HEK293 (cell line): ENCODE measurements around the gene TRIM8.
A peak's percentile ranks its signal among the peaks of the same experiment; 100 is the strongest.

Experiments
- CTCF ChIA-PET: fragments of 350-600 bp; formaldehyde crosslinking; extraction: SDS; loops from one replicate; lab custom pipeline; 2021; ENCODE audit warnings: antibody characterized with exemption; lab: Yijun Ruan, JAX
- POLR2A ChIA-PET: fragments of 300-600 bp; formaldehyde crosslinking; extraction: SDS; loops from one replicate; lab custom pipeline; 2020; ENCODE audit warnings: antibody characterized with exemption, inconsistent platforms; lab: Yijun Ruan, JAX
- H3K27ac ChIP-seq: fragments of 200-500 bp; sonication (Bioruptor generic); 2 replicates; pipeline ENCODE4 v1.5.1; 2014; ENCODE audit warnings: low read depth, low read length, control low read depth, inconsistent platforms; ENCODE audit errors: extremely low read depth
- H3K36me3 ChIP-seq, 2 experiments: fragments of 200-500 bp in 1 of 2; sonication (Bioruptor generic) in 1 of 2; 1 replicate in 1 of 2; 2 replicates in 1 of 2; pipeline ENCODE4 v1.5.1; 2014 to 2017; ENCODE audit warnings: inconsistent platforms in 2 of 2, low read length in 2 of 2; ENCODE audit not compliant: control insufficient read depth in 2 of 2, insufficient read depth in 1 of 2
- H3K4me1 ChIP-seq: fragments of 200-500 bp; sonication (Bioruptor generic); 2 replicates; pipeline ENCODE4 v1.5.1; 2014; ENCODE audit warnings: mild to moderate bottlenecking, low read length, inconsistent platforms; ENCODE audit not compliant: control insufficient read depth, insufficient read depth
- H3K4me3 ChIP-seq: 2 replicates; pipeline ENCODE4 v1.5.1; 2011; ENCODE audit warnings: low read depth, mild to moderate bottlenecking, control low read depth, low read length, moderate library complexity
- H3K9me3 ChIP-seq: fragments of 200-500 bp; sonication (Bioruptor generic); 2 replicates; pipeline ENCODE4 v1.5.1; 2014; ENCODE audit warnings: low read depth, low read length, inconsistent platforms; ENCODE audit not compliant: control insufficient read depth, insufficient read depth
- EGR2 ChIP-seq: fragments of 450-650 bp; formaldehyde crosslinking; IDR thresholded peaks from 2 replicates; pipeline ENCODE4 v1.5.1; 2016; ENCODE audit warnings: low read depth, missing biosample characterization, missing genetic modification characterization
- IKZF3 ChIP-seq: fragments of 450-650 bp; IDR thresholded peaks from 2 replicates; pipeline ENCODE4 v1.5.0; 2018; ENCODE audit warnings: missing biosample characterization, mild to moderate bottlenecking, missing genetic modification characterization, moderate library complexity
- MYNN ChIP-seq: fragments of 450-650 bp; formaldehyde crosslinking; IDR thresholded peaks from 2 replicates; pipeline ENCODE4 v1.5.1; 2016; ENCODE audit warnings: missing biosample characterization, missing genetic modification characterization, borderline replicate concordance
- ZFP69B ChIP-seq: fragments of 450-650 bp; formaldehyde crosslinking; IDR thresholded peaks from 2 replicates; pipeline ENCODE4 v1.5.1; 2016; ENCODE audit warnings: missing biosample characterization, missing genetic modification characterization
- ZNF133 ChIP-seq: fragments of 450-650 bp; formaldehyde crosslinking; IDR thresholded peaks from 2 replicates; pipeline ENCODE4 v1.5.1; 2016; ENCODE audit warnings: missing biosample characterization, missing genetic modification characterization
- ZNF169 ChIP-seq: fragments of 450-650 bp; formaldehyde crosslinking; IDR thresholded peaks from 2 replicates; pipeline ENCODE4 v1.5.1; 2016; ENCODE audit warnings: missing biosample characterization, missing genetic modification characterization
- ZNF19 ChIP-seq: fragments of 450-650 bp; formaldehyde crosslinking; IDR thresholded peaks from 2 replicates; pipeline ENCODE4; 2016; ENCODE audit warnings: missing biosample characterization, missing genetic modification characterization, low read depth
- ZNF239 ChIP-seq: fragments of 450-650 bp; formaldehyde crosslinking; IDR thresholded peaks from 2 replicates; pipeline ENCODE4 v1.5.1; 2016; ENCODE audit warnings: missing biosample characterization, missing genetic modification characterization
- ZNF423 ChIP-seq: fragments of 450-650 bp; formaldehyde crosslinking; IDR thresholded peaks from 2 replicates; pipeline ENCODE4 v1.5.1; 2016; ENCODE audit warnings: missing biosample characterization, missing genetic modification characterization
- ZNF530 ChIP-seq: fragments of 450-650 bp; formaldehyde crosslinking; IDR thresholded peaks from 2 replicates; pipeline ENCODE4 v1.5.1; 2016; ENCODE audit warnings: low read depth, missing biosample characterization, missing genetic modification characterization
- ZNF558 ChIP-seq: fragments of 450-650 bp; formaldehyde crosslinking; IDR thresholded peaks from 2 replicates; pipeline ENCODE4 v1.5.1; 2016; ENCODE audit warnings: missing biosample characterization, missing genetic modification characterization
- ZNF600 ChIP-seq: fragments of 450-650 bp; formaldehyde crosslinking; IDR thresholded peaks from 2 replicates; pipeline ENCODE4 v1.5.1; 2016; ENCODE audit warnings: missing biosample characterization, missing genetic modification characterization
- ZNF626 ChIP-seq: fragments of 450-650 bp; sonication (Bioruptor Pico); formaldehyde crosslinking; IDR thresholded peaks from 2 replicates; pipeline ENCODE4 v1.5.1; 2018; ENCODE audit warnings: missing biosample characterization, missing genetic modification characterization, inconsistent platforms
- ZNF629 ChIP-seq: fragments of 450-650 bp; formaldehyde crosslinking; IDR thresholded peaks from 2 replicates; pipeline ENCODE4 v1.5.1; 2017; ENCODE audit warnings: missing biosample characterization, missing genetic modification characterization
- ZNF654 ChIP-seq: fragments of 450-650 bp; formaldehyde crosslinking; IDR thresholded peaks from 2 replicates; pipeline ENCODE4 v1.5.1; 2016; ENCODE audit warnings: low read depth, missing biosample characterization, missing genetic modification characterization
- TF ChIP-seq, protein P1 (sequence below): fragments of 450-650 bp; formaldehyde crosslinking; IDR thresholded peaks from 2 replicates; pipeline ENCODE4 v1.5.1; 2016; ENCODE audit warnings: missing biosample characterization, missing genetic modification characterization
- TF ChIP-seq, protein P2 (sequence below): fragments of 450-650 bp; formaldehyde crosslinking; IDR thresholded peaks from 2 replicates; pipeline ENCODE4 v1.5.1; 2016; ENCODE audit warnings: missing biosample characterization, missing genetic modification characterization
- TF ChIP-seq, protein P3 (sequence below): fragments of 450-650 bp; formaldehyde crosslinking; IDR thresholded peaks from 2 replicates; pipeline ENCODE4 v1.5.1; 2016; ENCODE audit warnings: missing biosample characterization, missing genetic modification characterization
- TF ChIP-seq, protein P4 (sequence below): fragments of 450-650 bp; formaldehyde crosslinking; IDR thresholded peaks from 2 replicates; pipeline ENCODE4 v1.5.1; 2017; ENCODE audit warnings: missing biosample characterization, missing genetic modification characterization
- TF ChIP-seq, protein P5 (sequence below): fragments of 450-650 bp; formaldehyde crosslinking; IDR thresholded peaks from 2 replicates; pipeline ENCODE4 v1.5.1; 2016; ENCODE audit warnings: missing biosample characterization, missing genetic modification characterization, borderline replicate concordance
- TF ChIP-seq, protein P6 (sequence below): fragments of 450-650 bp; formaldehyde crosslinking; IDR thresholded peaks from 2 replicates; pipeline ENCODE4 v1.5.1; 2016; ENCODE audit warnings: missing biosample characterization, missing genetic modification characterization

Gene TRIM8

DNA sequence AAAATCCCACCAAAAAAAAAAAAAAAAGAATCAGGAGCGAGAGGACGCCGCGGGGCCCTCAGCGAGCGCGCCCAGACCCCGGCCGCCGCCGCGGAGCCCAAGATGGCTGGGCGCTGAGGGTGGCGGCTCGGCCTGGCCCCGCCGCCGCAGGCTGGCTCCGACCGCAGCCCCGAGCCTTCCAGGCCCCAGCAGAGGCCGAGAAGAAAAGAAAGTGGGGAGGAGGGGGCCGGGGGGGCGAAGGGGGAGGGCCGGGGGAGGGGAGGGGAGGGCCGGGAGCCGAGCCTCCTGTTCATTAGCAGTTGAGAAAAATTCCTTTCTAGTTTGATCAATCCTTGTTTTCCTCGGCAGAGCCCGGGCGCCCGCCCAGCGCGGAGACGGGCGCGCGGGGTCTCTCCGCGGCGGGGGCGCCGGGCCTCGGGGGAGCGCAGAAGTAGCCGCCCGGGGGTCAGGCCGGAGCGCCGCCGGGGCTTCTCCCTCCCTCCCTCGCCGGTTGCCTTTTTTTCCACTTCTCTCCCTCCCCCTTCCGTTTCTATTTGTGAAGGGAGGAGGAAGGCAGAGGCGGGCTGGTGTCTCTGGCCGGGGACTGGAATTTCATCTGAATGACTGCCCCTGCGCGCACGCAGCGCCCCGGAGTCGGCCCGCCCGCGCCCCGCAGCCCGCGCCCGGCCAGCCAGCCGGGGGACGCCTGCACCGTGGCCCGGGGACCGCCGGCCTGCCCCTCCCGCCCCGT lies 778 bp upstream of the TRIM8 start (continued):
- TF ChIP-seq IKZF3 (tag by site-specific recombination) (peak; percentile 41; the same call in 1 of the 2 replicates), ZFP69B (0 out of 2 replicates have a peak, but pooled peaks have one; percentile 1), ZNF133 (tag by site-specific recombination) (no peak), ZNF558 (no peak), ZNF629 (no peak)
- TF ChIP-seq, protein P1, sequence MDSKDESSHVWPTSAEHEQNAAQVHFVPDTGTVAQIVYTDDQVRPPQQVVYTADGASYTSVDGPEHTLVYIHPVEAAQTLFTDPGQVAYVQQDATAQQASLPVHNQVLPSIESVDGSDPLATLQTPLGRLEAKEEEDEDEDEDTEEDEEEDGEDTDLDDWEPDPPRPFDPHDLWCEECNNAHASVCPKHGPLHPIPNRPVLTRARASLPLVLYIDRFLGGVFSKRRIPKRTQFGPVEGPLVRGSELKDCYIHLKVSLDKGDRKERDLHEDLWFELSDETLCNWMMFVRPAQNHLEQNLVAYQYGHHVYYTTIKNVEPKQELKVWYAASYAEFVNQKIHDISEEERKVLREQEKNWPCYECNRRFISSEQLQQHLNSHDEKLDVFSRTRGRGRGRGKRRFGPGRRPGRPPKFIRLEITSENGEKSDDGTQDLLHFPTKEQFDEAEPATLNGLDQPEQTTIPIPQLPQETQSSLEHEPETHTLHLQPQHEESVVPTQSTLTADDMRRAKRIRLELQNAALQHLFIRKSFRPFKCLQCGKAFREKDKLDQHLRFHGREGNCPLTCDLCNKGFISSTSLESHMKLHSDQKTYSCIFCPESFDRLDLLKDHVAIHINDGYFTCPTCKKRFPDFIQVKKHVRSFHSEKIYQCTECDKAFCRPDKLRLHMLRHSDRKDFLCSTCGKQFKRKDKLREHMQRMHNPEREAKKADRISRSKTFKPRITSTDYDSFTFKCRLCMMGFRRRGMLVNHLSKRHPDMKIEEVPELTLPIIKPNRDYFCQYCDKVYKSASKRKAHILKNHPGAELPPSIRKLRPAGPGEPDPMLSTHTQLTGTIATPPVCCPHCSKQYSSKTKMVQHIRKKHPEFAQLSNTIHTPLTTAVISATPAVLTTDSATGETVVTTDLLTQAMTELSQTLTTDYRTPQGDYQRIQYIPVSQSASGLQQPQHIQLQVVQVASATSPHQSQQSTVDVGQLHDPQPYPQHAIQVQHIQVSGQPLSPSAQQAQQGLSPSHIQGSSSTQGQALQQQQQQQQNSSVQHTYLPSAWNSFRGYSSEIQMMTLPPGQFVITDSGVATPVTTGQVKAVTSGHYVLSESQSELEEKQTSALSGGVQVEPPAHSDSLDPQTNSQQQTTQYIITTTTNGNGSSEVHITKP (tag by site-specific recombination), result peak; percentile 91
- TF ChIP-seq, protein P2, sequence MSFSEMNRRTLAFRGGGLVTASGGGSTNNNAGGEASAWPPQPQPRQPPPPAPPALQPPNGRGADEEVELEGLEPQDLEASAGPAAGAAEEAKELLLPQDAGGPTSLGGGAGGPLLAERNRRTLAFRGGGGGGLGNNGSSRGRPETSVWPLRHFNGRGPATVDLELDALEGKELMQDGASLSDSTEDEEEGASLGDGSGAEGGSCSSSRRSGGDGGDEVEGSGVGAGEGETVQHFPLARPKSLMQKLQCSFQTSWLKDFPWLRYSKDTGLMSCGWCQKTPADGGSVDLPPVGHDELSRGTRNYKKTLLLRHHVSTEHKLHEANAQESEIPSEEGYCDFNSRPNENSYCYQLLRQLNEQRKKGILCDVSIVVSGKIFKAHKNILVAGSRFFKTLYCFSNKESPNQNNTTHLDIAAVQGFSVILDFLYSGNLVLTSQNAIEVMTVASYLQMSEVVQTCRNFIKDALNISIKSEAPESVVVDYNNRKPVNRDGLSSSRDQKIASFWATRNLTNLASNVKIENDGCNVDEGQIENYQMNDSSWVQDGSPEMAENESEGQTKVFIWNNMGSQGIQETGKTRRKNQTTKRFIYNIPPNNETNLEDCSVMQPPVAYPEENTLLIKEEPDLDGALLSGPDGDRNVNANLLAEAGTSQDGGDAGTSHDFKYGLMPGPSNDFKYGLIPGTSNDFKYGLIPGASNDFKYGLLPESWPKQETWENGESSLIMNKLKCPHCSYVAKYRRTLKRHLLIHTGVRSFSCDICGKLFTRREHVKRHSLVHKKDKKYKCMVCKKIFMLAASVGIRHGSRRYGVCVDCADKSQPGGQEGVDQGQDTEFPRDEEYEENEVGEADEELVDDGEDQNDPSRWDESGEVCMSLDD (tag by site-specific recombination), result no peak
- TF ChIP-seq, protein P3, sequence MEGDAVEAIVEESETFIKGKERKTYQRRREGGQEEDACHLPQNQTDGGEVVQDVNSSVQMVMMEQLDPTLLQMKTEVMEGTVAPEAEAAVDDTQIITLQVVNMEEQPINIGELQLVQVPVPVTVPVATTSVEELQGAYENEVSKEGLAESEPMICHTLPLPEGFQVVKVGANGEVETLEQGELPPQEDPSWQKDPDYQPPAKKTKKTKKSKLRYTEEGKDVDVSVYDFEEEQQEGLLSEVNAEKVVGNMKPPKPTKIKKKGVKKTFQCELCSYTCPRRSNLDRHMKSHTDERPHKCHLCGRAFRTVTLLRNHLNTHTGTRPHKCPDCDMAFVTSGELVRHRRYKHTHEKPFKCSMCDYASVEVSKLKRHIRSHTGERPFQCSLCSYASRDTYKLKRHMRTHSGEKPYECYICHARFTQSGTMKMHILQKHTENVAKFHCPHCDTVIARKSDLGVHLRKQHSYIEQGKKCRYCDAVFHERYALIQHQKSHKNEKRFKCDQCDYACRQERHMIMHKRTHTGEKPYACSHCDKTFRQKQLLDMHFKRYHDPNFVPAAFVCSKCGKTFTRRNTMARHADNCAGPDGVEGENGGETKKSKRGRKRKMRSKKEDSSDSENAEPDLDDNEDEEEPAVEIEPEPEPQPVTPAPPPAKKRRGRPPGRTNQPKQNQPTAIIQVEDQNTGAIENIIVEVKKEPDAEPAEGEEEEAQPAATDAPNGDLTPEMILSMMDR (tag by site-specific recombination), result no peak
- TF ChIP-seq, all 188 proteins: peak for 9

DNA sequence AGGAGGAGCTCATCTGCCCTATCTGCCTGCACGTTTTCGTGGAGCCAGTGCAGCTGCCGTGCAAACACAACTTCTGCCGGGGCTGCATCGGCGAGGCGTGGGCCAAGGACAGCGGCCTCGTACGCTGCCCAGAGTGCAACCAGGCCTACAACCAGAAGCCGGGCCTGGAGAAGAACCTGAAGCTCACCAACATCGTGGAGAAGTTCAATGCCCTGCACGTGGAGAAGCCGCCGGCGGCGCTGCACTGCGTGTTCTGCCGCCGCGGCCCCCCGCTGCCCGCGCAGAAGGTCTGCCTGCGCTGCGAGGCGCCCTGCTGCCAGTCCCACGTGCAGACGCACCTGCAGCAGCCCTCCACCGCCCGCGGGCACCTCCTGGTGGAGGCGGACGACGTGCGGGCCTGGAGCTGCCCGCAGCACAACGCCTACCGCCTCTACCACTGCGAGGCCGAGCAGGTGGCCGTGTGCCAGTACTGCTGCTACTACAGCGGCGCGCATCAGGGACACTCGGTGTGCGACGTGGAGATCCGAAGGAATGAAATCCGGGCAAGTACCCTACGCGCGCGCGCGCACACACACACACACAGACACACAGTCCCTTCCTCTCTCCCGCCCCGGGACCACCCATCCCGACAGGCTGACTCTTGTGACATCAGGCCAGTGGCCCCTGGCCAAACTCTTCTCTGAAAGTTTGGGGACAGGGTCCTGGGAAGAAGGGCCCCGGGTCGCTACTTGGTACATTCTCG lies 538 bp downstream of the TRIM8 start:
- CTCF ChIA-PET, result interaction anchor here (0.7 to 1.8 kb wide), 9 partner anchors 15 to 1614 kb away, joined by 3 to 11 read pairs (median 3); partner anchors contain the start of genes ARL3, PDZD7 and SFXN3
- POLR2A ChIA-PET, result interaction anchor here (0.6 to 3.5 kb wide), 14 partner anchors 13 to 414 kb away, joined by 3 to 24 read pairs (median 4); partner anchors contain the start of genes ACTR1A, ARL3, SFXN2 and SUFU
- Histone ChIP-seq H3K4me1 (peaks cover 15% of the 10 kb centered on the region), H3K27ac (peak overlapping the region; percentile 86), H3K9me3 (no peaks in the 10 kb centered on the region), H3K4me3 (peak overlapping the region; percentile 69), H3K36me3 (peaks cover 0 to 18% of the 10 kb centered on the region in 2 experiments; a peak in 1 of 3 replicates)
- no peak for TF ChIP-seq ZNF169 (tag by site-specific recombination)
- TF ChIP-seq ZNF626, result no peak
- TF ChIP-seq ZNF239, result no peak
- TF ChIP-seq, protein P4, sequence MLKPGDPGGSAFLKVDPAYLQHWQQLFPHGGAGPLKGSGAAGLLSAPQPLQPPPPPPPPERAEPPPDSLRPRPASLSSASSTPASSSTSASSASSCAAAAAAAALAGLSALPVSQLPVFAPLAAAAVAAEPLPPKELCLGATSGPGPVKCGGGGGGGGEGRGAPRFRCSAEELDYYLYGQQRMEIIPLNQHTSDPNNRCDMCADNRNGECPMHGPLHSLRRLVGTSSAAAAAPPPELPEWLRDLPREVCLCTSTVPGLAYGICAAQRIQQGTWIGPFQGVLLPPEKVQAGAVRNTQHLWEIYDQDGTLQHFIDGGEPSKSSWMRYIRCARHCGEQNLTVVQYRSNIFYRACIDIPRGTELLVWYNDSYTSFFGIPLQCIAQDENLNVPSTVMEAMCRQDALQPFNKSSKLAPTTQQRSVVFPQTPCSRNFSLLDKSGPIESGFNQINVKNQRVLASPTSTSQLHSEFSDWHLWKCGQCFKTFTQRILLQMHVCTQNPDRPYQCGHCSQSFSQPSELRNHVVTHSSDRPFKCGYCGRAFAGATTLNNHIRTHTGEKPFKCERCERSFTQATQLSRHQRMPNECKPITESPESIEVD (tag by site-specific recombination), result no peak
- TF ChIP-seq ZNF19, result no peak
- TF ChIP-seq EGR2, result peak; percentile 95
- TF ChIP-seq ZNF654 (tag by site-specific recombination), result no peak
- no peak; the same call in 1 of the 2 replicates for TF ChIP-seq MYNN
- TF ChIP-seq ZNF600 (tag by site-specific recombination), result peak; percentile 97
- TF ChIP-seq, protein P5, sequence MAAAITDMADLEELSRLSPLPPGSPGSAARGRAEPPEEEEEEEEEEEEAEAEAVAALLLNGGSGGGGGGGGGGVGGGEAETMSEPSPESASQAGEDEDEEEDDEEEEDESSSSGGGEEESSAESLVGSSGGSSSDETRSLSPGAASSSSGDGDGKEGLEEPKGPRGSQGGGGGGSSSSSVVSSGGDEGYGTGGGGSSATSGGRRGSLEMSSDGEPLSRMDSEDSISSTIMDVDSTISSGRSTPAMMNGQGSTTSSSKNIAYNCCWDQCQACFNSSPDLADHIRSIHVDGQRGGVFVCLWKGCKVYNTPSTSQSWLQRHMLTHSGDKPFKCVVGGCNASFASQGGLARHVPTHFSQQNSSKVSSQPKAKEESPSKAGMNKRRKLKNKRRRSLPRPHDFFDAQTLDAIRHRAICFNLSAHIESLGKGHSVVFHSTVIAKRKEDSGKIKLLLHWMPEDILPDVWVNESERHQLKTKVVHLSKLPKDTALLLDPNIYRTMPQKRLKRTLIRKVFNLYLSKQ (tag by site-specific recombination), result no peak
- TF ChIP-seq ZNF423 (tag by site-specific recombination), result peak; percentile 65
- TF ChIP-seq, protein P6, sequence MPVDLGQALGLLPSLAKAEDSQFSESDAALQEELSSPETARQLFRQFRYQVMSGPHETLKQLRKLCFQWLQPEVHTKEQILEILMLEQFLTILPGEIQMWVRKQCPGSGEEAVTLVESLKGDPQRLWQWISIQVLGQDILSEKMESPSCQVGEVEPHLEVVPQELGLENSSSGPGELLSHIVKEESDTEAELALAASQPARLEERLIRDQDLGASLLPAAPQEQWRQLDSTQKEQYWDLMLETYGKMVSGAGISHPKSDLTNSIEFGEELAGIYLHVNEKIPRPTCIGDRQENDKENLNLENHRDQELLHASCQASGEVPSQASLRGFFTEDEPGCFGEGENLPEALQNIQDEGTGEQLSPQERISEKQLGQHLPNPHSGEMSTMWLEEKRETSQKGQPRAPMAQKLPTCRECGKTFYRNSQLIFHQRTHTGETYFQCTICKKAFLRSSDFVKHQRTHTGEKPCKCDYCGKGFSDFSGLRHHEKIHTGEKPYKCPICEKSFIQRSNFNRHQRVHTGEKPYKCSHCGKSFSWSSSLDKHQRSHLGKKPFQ (tag by site-specific recombination), result no peak
- TF ChIP-seq ZNF530 (tag by site-specific recombination), result no peak
